Muscle layer of colon (tissue), 2 donors: Measurements from ENCODE around the gene TRRAP.

ENCODE experiments used
- H3K27ac ChIP-seq: one replicate; pipeline ENCODE4 v1.7.0; 2013; ENCODE audit warnings: low read depth, mild to moderate bottlenecking, low read length, moderate library complexity
- H3K27me3 ChIP-seq, 2 donors: one replicate each; pipeline ENCODE4 v1.7.0; 2013; ENCODE audit warnings: low read length in 2 of 2, mild to moderate bottlenecking in 2 of 2; ENCODE audit not compliant: insufficient read depth in 2 of 2, control insufficient read depth in 1 of 2
- H3K36me3 ChIP-seq: one replicate; pipeline ENCODE4 v1.7.0; 2013; ENCODE audit warnings: mild to moderate bottlenecking, low read length; ENCODE audit not compliant: insufficient read depth
- H3K4me1 ChIP-seq: one replicate; pipeline ENCODE4 v1.7.0; 2013; ENCODE audit warnings: mild to moderate bottlenecking, low read length; ENCODE audit not compliant: insufficient read depth
- H3K4me3 ChIP-seq, 2 donors: one replicate each; pipeline ENCODE4 v1.7.0; 2013; ENCODE audit warnings: low read length in 2 of 2, low read depth in 1 of 2, mild to moderate bottlenecking in 1 of 2, moderate library complexity in 1 of 2
- H3K9ac ChIP-seq: one replicate; pipeline ENCODE4 v1.7.0; 2013; ENCODE audit warnings: low read length
- H3K9me3 ChIP-seq: one replicate; pipeline ENCODE4 v1.7.0; 2013; ENCODE audit warnings: mild to moderate bottlenecking, low read length
- donor health status: abdominal sarcoma.
- donor health status: Adenocarcinoma of cecum.

The TRRAP gene

DNA sequence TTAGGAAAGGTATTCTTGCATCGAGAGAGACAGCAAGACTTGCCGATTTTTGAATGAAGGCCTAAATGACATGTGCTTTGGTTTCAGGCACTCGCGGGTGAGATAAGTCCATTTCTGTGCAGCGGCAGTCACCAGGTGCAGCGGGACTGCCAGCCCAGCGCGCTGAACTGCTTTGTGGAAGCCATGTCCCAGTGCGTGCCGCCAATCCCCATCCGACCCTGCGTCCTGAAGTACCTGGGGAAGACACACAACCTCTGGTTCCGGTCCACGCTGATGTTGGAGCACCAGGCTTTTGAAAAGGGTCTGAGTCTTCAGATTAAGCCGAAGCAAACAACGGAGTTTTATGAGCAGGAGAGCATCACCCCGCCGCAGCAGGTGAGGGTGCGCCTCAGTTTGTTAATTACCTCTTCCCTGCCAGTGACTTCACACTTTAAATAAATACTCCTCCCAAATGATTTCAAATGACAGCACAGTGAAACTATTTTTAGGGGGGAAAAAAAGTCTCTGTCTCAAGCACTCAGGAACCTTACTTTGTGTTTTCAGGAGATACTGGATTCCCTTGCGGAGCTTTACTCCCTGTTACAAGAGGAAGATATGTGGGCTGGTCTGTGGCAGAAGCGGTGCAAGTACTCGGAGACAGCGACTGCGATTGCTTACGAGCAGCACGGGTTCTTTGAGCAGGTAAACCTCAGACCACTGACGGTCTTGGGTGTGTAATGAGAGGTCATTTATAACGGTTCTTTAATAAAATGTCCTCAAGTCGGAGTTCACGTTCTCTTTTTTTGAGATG, 98.3 kb downstream of the TRRAP start:
- H3K27ac ChIP-seq, result no peak overlapping the region
- no peaks in the 10 kb centered on the region for H3K9me3 ChIP-seq
- no peak overlapping the region for H3K4me3 ChIP-seq
- no peaks in the 10 kb centered on the region for H3K27me3 ChIP-seq
- no peak overlapping the region for H3K9ac ChIP-seq
- H3K4me1 ChIP-seq, result no peaks in the 10 kb centered on the region
- H3K36me3 ChIP-seq, result peaks cover 85% of the 10 kb centered on the region

DNA sequence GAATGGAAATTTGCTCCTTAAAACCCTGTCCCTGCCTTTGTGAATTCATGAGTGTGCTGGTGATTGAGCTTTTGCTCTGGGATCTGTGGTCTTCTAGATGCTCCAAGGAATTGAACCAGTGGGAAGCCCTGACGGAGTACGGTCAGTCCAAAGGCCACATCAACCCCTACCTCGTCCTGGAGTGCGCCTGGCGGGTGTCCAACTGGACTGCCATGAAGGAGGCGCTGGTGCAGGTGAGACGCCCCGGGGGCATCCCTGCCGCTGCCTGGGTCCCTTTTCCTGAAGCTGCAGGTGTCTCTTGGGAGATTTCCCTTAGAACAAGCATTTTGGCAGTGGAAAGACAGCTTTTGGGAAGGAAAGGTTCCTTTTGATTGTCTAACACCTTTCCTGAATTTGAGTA, 100.3 kb downstream of the TRRAP start:
- Histone ChIP-seq H3K4me3 (no peak overlapping the region), H3K9me3 (no peaks in the 10 kb centered on the region), H3K9ac (no peak overlapping the region), H3K36me3 (peaks cover 86% of the 10 kb centered on the region), H3K27me3 (no peaks in the 10 kb centered on the region), H3K4me1 (no peaks in the 10 kb centered on the region), H3K27ac (no peak overlapping the region)

- H3K9ac ChIP-seq, result no peak overlapping the region
- H3K9me3 ChIP-seq, result no peaks in the 10 kb centered on the region
- no peak overlapping the region for H3K4me3 ChIP-seq
- no peak overlapping the region for H3K27ac ChIP-seq
- peaks cover 88% of the 10 kb centered on the region for H3K36me3 ChIP-seq
- no peaks in the 10 kb centered on the region for H3K4me1 ChIP-seq
- no peaks in the 10 kb centered on the region for H3K27me3 ChIP-seq
Observed at GRCh38 chr7:98981701-98982100, 103.4 kb downstream of the TRRAP start.

DNA sequence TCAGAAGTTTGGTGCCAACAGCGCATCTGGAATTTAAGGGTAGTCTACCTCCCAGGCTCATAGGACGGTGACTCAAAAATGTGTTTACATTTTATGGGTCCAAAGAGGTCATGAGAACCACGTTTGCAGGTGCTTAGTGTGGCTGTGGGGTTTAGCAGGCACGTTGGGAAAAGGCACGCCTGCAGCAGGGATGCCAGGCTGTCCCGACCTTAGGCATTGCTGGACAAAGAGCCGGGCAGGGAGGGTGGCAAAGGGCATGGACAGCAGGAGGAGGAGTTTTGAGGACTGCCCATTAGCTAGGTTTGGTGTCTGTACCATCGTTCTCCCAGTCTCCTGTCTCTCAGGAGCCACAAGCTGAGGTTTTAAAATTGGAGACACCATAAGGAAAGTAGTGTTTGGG, 104.4 kb downstream of the TRRAP start:
- Histone ChIP-seq H3K36me3 (peaks cover 83% of the 10 kb centered on the region), H3K9ac (no peak overlapping the region), H3K27me3 (no peaks in the 10 kb centered on the region), H3K27ac (no peak overlapping the region), H3K9me3 (no peaks in the 10 kb centered on the region), H3K4me1 (no peaks in the 10 kb centered on the region), H3K4me3 (no peak overlapping the region)

DNA sequence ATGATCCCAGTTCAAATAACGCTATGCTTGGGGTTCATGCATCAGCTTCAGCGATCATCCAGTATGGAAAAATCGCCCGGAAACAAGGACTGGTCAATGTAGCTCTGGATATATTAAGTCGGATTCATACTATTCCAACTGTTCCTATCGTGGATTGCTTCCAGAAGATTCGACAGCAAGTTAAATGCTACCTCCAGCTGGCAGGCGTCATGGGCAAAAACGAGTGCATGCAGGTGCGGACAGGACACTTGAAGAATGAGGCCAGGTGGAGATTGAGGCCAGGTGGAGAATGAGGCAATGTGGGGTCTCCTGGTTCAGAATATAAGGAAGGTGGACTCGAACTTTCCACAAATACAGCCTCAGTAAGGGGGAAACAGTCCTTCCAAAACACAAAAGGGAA, 105.8 kb downstream of the TRRAP start:
- peaks cover 81% of the 10 kb centered on the region for H3K36me3 ChIP-seq
- H3K4me1 ChIP-seq, result no peaks in the 10 kb centered on the region
- no peak overlapping the region for H3K9ac ChIP-seq
- no peaks in the 10 kb centered on the region for H3K27me3 ChIP-seq
- no peaks in the 10 kb centered on the region for H3K9me3 ChIP-seq
- no peak overlapping the region for H3K4me3 ChIP-seq
- H3K27ac ChIP-seq, result no peak overlapping the region

GRCh38 chr7:98985406-98985805, 107.1 kb downstream of the TRRAP start:
- peaks cover 77% of the 10 kb centered on the region for H3K36me3 ChIP-seq
- no peaks in the 10 kb centered on the region for H3K27me3 ChIP-seq
- H3K9ac ChIP-seq, result no peak overlapping the region
- H3K4me1 ChIP-seq, result no peaks in the 10 kb centered on the region
- no peak overlapping the region for H3K4me3 ChIP-seq
- H3K27ac ChIP-seq, result no peak overlapping the region
- H3K9me3 ChIP-seq, result no peaks in the 10 kb centered on the region

DNA sequence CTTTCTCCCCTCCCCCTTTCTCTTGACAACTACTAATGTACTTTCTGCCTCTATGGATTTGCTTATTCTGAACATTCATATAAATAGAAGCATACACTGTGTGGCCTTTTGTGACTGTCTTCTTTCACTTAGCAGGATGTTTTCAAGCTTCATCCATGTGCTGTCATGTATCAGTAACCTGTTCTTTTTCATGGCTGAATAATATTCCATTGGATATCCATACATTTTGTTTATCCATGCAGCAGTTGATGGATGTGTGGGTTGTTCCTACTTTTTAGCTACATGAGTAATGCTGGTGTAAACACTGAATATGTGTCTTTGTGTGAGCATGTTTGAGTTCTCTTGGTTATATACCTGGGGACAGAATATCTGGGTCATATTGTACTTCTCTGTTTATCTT, 107.6 kb downstream of the TRRAP start:
- Histone ChIP-seq H3K27me3 (no peaks in the 10 kb centered on the region), H3K27ac (no peak overlapping the region), H3K4me1 (no peaks in the 10 kb centered on the region), H3K36me3 (peaks cover 79% of the 10 kb centered on the region), H3K9me3 (no peaks in the 10 kb centered on the region), H3K9ac (no peak overlapping the region), H3K4me3 (no peak overlapping the region)

DNA sequence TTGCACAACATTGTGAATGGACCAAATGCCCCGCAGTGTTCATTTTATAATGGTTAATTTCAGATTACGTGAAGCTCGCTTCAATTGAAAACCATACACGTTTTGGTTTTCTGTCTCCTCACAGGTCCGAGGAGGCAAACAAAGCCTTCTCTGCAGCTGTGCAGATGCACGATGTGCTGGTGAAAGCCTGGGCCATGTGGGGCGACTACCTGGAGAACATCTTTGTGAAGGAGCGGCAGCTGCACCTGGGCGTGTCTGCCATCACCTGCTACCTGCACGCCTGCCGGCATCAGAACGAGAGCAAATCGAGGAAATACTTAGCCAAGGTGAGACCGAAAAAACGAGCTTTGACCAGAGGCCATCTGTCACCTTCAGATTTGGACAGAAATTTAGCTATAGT, 110.3 kb downstream of the TRRAP start:
- Histone ChIP-seq H3K4me1 (no peaks in the 10 kb centered on the region), H3K27me3 (no peaks in the 10 kb centered on the region), H3K27ac (no peak overlapping the region), H3K9me3 (no peaks in the 10 kb centered on the region), H3K4me3 (no peak overlapping the region), H3K9ac (no peak overlapping the region), H3K36me3 (peaks cover 80% of the 10 kb centered on the region)

GRCh38 chr7:98990356-98990755, 112.0 kb downstream of the TRRAP start:
- H3K4me3 ChIP-seq, result no peak overlapping the region
- peaks cover 81% of the 10 kb centered on the region for H3K36me3 ChIP-seq
- H3K9ac ChIP-seq, result no peak overlapping the region

DNA sequence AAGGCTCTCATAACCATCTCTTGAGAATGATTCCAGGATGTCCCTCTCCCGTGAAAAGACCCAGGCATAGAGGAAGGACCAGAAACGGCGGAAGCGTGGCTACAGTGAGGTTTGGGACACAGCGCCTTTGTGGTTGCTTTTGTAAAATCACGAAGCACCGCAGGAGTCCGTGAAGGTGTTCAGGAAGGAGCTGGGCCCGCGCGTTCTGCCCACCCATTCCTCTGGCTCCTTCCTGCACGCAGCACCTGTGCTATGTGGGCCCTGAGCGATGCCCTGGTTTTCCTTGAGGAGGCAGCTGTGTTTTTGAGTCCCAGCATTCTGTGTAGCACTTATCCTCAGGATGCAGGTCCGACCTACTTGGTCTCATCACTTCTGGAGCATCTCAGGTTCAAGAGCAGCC, 112.8 kb downstream of the TRRAP start:
- no peaks in the 10 kb centered on the region for H3K4me1 ChIP-seq

More at GRCh38 chr7:98990356-98990755, 112.0 kb downstream of the TRRAP start:
- Histone ChIP-seq H3K4me1 (no peaks in the 10 kb centered on the region), H3K27me3 (no peaks in the 10 kb centered on the region), H3K27ac (no peak overlapping the region), H3K9me3 (no peaks in the 10 kb centered on the region)

DNA sequence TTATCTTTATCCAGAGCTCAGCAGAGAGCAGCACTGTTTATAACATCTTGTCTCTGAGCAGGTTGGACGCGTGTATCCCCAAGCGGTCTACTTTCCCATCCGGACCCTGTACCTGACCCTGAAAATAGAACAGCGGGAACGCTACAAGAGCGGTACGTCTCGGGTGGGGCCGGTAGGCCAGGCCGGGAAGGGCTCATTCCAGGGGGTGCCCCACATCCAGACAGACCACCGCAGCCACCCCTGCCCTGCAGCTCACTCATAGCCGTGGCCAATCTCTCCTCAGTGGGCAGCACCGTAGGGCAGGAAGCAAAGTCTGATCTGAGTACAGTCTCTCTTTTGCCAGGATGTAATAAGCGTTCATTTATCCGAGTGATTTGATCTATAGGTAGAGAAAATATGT, 113.7 kb downstream of the TRRAP start:
- no peaks in the 10 kb centered on the region for H3K4me1 ChIP-seq
- no peaks in the 10 kb centered on the region for H3K9me3 ChIP-seq
- no peak overlapping the region for H3K27ac ChIP-seq
- H3K9ac ChIP-seq, result no peak overlapping the region
- no peak overlapping the region for H3K4me3 ChIP-seq
- H3K27me3 ChIP-seq, result no peaks in the 10 kb centered on the region
- H3K36me3 ChIP-seq, result peaks cover 74% of the 10 kb centered on the region

More for the DNA sequence above, 112.8 kb downstream of the TRRAP start:
- H3K9ac ChIP-seq, result no peak overlapping the region
- H3K27me3 ChIP-seq, result no peaks in the 10 kb centered on the region
- H3K36me3 ChIP-seq, result peaks cover 81% of the 10 kb centered on the region
- no peaks in the 10 kb centered on the region for H3K9me3 ChIP-seq
- H3K27ac ChIP-seq, result no peak overlapping the region
- H3K4me3 ChIP-seq, result no peak overlapping the region
